Peyer's patch (tissue), 4 donors: ENCODE results near the gene CST11.

Experiments
- CTCF ChIP-seq, 6 experiments: fragments of 450-650 bp in 4 of 6; fragments of 200-600 bp in 2 of 6; sonication (generic) in 1 of 6; IDR thresholded peaks; one replicate each; pipeline ENCODE4 v1.5.1; 2017 to 2019; ENCODE audit warnings: antibody characterized with exemption in 6 of 6, mild to moderate bottlenecking in 3 of 6, moderate library complexity in 1 of 6
- POLR2A ChIP-seq, 2 donors: fragments of 450-650 bp; IDR thresholded peaks; one replicate each; pipeline ENCODE4 v1.5.1; 2017; ENCODE audit warnings: antibody characterized with exemption in 2 of 2, mild to moderate bottlenecking in 2 of 2, moderate library complexity in 2 of 2

GRCh38 chr20:23484081-23484480 lies 31.4 kb upstream of the CST11 start:
- no peak for TF ChIP-seq CTCF (IDR thresholded peaks at IDR 0.05)
- no peak for TF ChIP-seq POLR2A (IDR thresholded peaks at IDR 0.05)
